Liver (tissue), 9 donors: ENCODE measurements around the gene CRAMP1. TPM values are rescaled to one million over a fixed set of nuclear protein-coding genes. Genes with fewer than 3 reads are reported as not detected.

ENCODE experiments used
- DNase-seq: peaks from one replicate; pipeline ENCODE4 v3.0.0-alpha.2; 2017; ENCODE audit warnings: low spot score
- H3K27ac ChIP-seq, 2 donors: one replicate each; pipeline ENCODE4 v1.7.0; 2013; ENCODE audit warnings: inconsistent platforms in 2 of 2, low read length in 2 of 2, control low read depth in 1 of 2, low read depth in 1 of 2, mild to moderate bottlenecking in 1 of 2
- H3K27me3 ChIP-seq, 4 donors: one replicate each; pipeline versions ENCODE4 v1.6.1 to v1.7.0; 2013; ENCODE audit warnings: low read length in 3 of 4, inconsistent platforms in 1 of 4, mild to moderate bottlenecking in 1 of 4, moderate library complexity in 1 of 4; ENCODE audit not compliant: control insufficient read depth in 4 of 4, insufficient read depth in 4 of 4
- H3K36me3 ChIP-seq, 4 donors: one replicate each; pipeline versions ENCODE4 v1.6.1 to v1.7.0; 2013; ENCODE audit warnings: low read length in 3 of 4, mild to moderate bottlenecking in 3 of 4, low read depth in 1 of 4, moderate library complexity in 1 of 4; ENCODE audit not compliant: control insufficient read depth in 4 of 4, insufficient read depth in 3 of 4
- H3K4me1 ChIP-seq, 4 donors: one replicate each; pipeline versions ENCODE4 v1.6.1 to v1.7.0; 2013; ENCODE audit warnings: low read length in 3 of 4, mild to moderate bottlenecking in 3 of 4, moderate library complexity in 1 of 4; ENCODE audit not compliant: control insufficient read depth in 4 of 4, insufficient read depth in 4 of 4
- H3K4me3 ChIP-seq, 3 donors: one replicate each; pipeline versions ENCODE4 v1.6.1 to v1.7.0; 2013; ENCODE audit warnings: low read length in 3 of 3, control low read depth in 1 of 3, low read depth in 1 of 3, mild to moderate bottlenecking in 1 of 3
- H3K9ac ChIP-seq, 2 donors: one replicate each; pipeline ENCODE4 v1.7.0; 2013; ENCODE audit warnings: low read length in 2 of 2, mild to moderate bottlenecking in 2 of 2, moderate library complexity in 2 of 2, control low read depth in 1 of 2, low read depth in 1 of 2
- H3K9me3 ChIP-seq, 4 donors: one replicate each; pipeline versions ENCODE4 v1.6.1 to v1.7.0; 2013; ENCODE audit warnings: low read length in 3 of 4; ENCODE audit not compliant: control insufficient read depth in 4 of 4
- ATF3 ChIP-seq: IDR thresholded peaks from 2 replicates; pipeline ENCODE4 v1.6.1; 2016; ENCODE audit warnings: antibody characterized with exemption
- EGR1 ChIP-seq, 2 donors: IDR thresholded peaks; 2 replicates each; pipeline ENCODE4 v1.6.1; 2016 to 2018; ENCODE audit warnings: antibody characterized with exemption in 2 of 2, low read depth in 2 of 2
- FOXA1 ChIP-seq: IDR thresholded peaks from 2 replicates; pipeline ENCODE4 v1.6.1; 2016; ENCODE audit warnings: antibody characterized with exemption
- GABPA ChIP-seq, 2 donors: IDR thresholded peaks in 1 of 2; conservative IDR thresholded peaks in 1 of 2; 2 replicates each; pipeline ENCODE4 v1.6.1; 2016; ENCODE audit warnings: antibody characterized with exemption in 2 of 2, mild to moderate bottlenecking in 1 of 2, moderate library complexity in 1 of 2
- HNF4A ChIP-seq, 2 donors: conservative IDR thresholded peaks; 2 replicates each; pipeline ENCODE4 v1.6.1; 2016; ENCODE audit warnings: antibody characterized with exemption in 2 of 2, mild to moderate bottlenecking in 2 of 2
- HNF4G ChIP-seq: IDR thresholded peaks from 2 replicates; pipeline ENCODE4 v1.6.1; 2016; ENCODE audit warnings: antibody characterized with exemption
- JUND ChIP-seq, 2 donors: IDR thresholded peaks; 2 replicates each; pipeline ENCODE4 v1.6.1; 2016; ENCODE audit warnings: antibody characterized with exemption in 2 of 2
- NR2F2 ChIP-seq: IDR thresholded peaks from 2 replicates; pipeline ENCODE4 v1.6.1; 2016; ENCODE audit warnings: antibody characterized with exemption
- RAD21 ChIP-seq, 2 donors: IDR thresholded peaks; 2 replicates each; pipeline ENCODE4 v1.6.1; 2016; ENCODE audit warnings: antibody characterized with exemption in 2 of 2, mild to moderate bottlenecking in 2 of 2
- RXRA ChIP-seq, 2 donors: IDR thresholded peaks; 2 replicates each; pipeline ENCODE4 v1.6.1; 2017 to 2018; ENCODE audit warnings: antibody characterized with exemption in 2 of 2, mild to moderate bottlenecking in 1 of 2
- SP1 ChIP-seq: IDR thresholded peaks from 2 replicates; pipeline ENCODE4 v1.6.1; 2018; ENCODE audit warnings: antibody characterized with exemption, mild to moderate bottlenecking
- TAF1 ChIP-seq: conservative IDR thresholded peaks from 2 replicates; pipeline ENCODE4 v1.6.1; 2016; ENCODE audit warnings: antibody characterized with exemption, mild to moderate bottlenecking
- YY1 ChIP-seq: IDR thresholded peaks from 2 replicates; pipeline ENCODE4 v1.6.1; 2016; ENCODE audit warnings: antibody characterized with exemption, mild to moderate bottlenecking
- ZBTB33 ChIP-seq: IDR thresholded peaks from 2 replicates; pipeline ENCODE4 v1.6.1; 2016; ENCODE audit warnings: antibody characterized with exemption
- WGBS: extraction: QIAGEN DNeasy Blood & Tissue Kit; methylation state at CpG from one replicate; pipeline ENCODE4 v1.1.7; 2013; 5-methylcytosine and 5-hydroxymethylcytosine counted together
- polyA plus RNA-seq, 2 donors: library from polyadenylated mRNA; stranded (reverse) in 1 of 2; unstranded in 1 of 2; fragments of 200-250 nt in 1 of 2; fragments of >200 nt in 1 of 2; fragmentation: Nextera tagmentation in 1 of 2; extraction: Ambion mirVana in 1 of 2; gene quantifications; one replicate each; pipeline versions ENCODE4 v1.2.1 to v1.2.3, GENCODE V29; 2013 to 2015
- total RNA-seq, 2 donors: library from RNA; depleted of rRNA; stranded (reverse); fragments of >200 nt; gene quantifications; one replicate each; pipeline ENCODE4 v1.2.3, GENCODE V29; 2014
- TF ChIP-seq, protein P1 (sequence below): IDR thresholded peaks from 2 replicates; pipeline ENCODE4 v1.6.1; 2016; ENCODE audit warnings: antibody characterized with exemption
- donor health status: healthy.
- donor health status: healthy.
- donor health status: healthy.
- donor health status: healthy.
- donor health status: healthy.

Gene CRAMP1
- total and polyA plus RNA-seq, 4 donors: 1.1 to 6.4 (median 4.2) TPM

GRCh38 chr16:1708768-1709180 is 96.6 kb downstream of the CRAMP1 start (continued):
- no peak for TF ChIP-seq ZBTB33
- TF ChIP-seq HNF4G: no peak

GRCh38 chr16:1709356-1709755 is 97.2 kb downstream of the CRAMP1 start:
- WGBS: 97% methylated on average over 15 of the region's 15 CpGs
- no peak for TF ChIP-seq ATF3
- no peak for TF ChIP-seq FOXA1
- TF ChIP-seq RAD21 (IDR thresholded peaks at IDR 0.05): no peak
- Histone ChIP-seq H3K27ac (no peak overlapping the region), H3K9ac (no peak overlapping the region), H3K9me3 (no peaks in the 10 kb centered on the region), H3K36me3 (no peaks in the 10 kb centered on the region), H3K4me3 (no peak overlapping the region), H3K27me3 (no peaks in the 10 kb centered on the region), H3K4me1 (peaks cover 6 to 23% (median 17%) of the 10 kb centered on the region in 4 donors)
- DNase-seq: no peak

DNA sequence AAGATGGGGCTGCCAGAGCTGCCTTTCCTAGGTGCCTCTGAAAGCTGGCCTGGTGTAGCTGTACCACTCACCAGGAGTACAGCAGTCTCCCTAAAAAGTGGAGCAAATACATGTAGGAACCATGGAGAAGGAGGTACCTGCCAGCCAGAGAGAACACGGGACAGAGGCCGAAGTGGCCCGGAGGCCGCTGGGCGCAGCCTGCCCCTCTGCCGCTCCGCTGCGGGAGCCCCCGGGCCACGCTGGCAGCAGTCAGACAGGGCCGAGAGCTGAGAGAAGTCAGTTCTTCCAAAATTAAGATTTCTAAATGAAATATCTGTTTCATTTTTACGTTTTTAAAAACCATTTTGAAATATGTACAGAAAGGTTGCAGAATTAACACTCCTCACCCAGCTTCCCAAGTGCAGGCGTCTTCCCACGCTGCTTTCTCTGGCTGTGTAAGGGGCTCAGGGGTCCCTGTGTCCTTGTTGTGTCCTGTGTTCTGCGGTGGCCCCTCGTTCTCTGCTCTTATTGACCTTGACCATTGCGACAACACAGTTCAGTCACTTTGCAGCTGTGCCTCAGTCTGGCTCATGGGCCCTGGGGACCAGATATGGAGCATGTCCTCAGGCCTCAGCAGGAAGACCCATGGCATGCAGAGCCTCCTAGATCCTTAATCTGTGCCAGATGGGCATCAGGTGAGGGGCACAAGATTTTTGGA is 98.8 kb downstream of the CRAMP1 start:
- Histone ChIP-seq H3K9me3 (no peaks in the 10 kb centered on the region), H3K9ac (no peak overlapping the region), H3K27ac (no peak overlapping the region), H3K27me3 (no peaks in the 10 kb centered on the region), H3K36me3 (no peaks in the 10 kb centered on the region), H3K4me3 (no peak overlapping the region), H3K4me1 (peaks cover 6 to 30% (median 15%) of the 10 kb centered on the region in 4 donors)
- no peak for DNase-seq
- 92% methylated on average over 17 of the region's 17 CpGs for WGBS
- TF ChIP-seq HNF4G: no peak
- TF ChIP-seq HNF4A (conservative IDR thresholded peaks at IDR 0.05): no peak
- TF ChIP-seq, protein P1, sequence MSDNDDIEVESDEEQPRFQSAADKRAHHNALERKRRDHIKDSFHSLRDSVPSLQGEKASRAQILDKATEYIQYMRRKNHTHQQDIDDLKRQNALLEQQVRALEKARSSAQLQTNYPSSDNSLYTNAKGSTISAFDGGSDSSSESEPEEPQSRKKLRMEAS: no peak
- TF ChIP-seq RXRA (IDR thresholded peaks at IDR 0.05): no peak
- no peak for TF ChIP-seq RAD21 (IDR thresholded peaks at IDR 0.05)
- TF ChIP-seq TAF1: no peak
- no peak for TF ChIP-seq JUND (IDR thresholded peaks at IDR 0.05)
- TF ChIP-seq GABPA (IDR thresholded peaks at IDR 0.05 in 1 of 2, conservative IDR thresholded peaks at IDR 0.05 in 1 of 2): no peak

DNA sequence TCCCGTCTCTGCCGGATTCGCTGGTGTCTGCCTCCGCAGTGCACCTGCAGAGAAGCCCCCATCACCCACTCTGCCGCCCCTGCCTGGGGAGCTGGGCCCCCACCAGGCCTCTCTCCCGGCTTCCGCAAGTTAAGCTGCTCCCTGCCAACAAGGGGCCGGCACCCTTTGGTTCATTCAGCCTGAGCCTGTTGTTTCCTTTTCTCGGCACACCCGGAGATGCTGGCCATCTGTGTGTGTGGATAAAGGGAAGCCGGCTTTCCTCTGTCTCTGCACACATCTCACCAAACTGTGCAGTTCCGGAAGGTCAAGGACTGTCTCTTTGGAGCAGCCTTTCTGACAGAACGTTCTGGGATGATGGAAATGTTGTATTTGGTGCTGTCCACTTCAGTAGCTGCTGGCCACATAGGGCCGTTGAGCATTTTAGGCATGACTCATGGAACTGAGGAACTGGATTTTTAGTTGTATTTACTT is 100.7 kb downstream of the CRAMP1 start:
- H3K36me3 ChIP-seq: no peaks in the 10 kb centered on the region
- no peak overlapping the region for H3K9ac ChIP-seq
- H3K4me1 ChIP-seq: peaks cover 2 to 21% (median 5%) of the 10 kb centered on the region in 4 donors
- H3K4me3 ChIP-seq: no peak overlapping the region
- no peak for DNase-seq
- 85% methylated on average over 14 of the region's 14 CpGs for WGBS
- no peak overlapping the region for H3K27ac ChIP-seq
- H3K9me3 ChIP-seq: no peaks in the 10 kb centered on the region
- H3K27me3 ChIP-seq: no peaks in the 10 kb centered on the region
- TF ChIP-seq RXRA (IDR thresholded peaks at IDR 0.05) (no peak), TAF1 (no peak), SP1 (no peak), ATF3 (no peak), YY1 (no peak), HNF4G (no peak), RAD21 (IDR thresholded peaks at IDR 0.05) (no peak), ZBTB33 (no peak), EGR1 (IDR thresholded peaks at IDR 0.05; ENCODE audit: low read depth in 2 of 2) (no peak), NR2F2 (no peak)
- TF ChIP-seq, protein P1: no peak
